ENCODE data around the gene FBXO31.

GRCh38 chr16:87410968-87411367 is 27.4 kb upstream of the FBXO31 start:
- no peak for TF ChIP-seq EZH2 (IDR thresholded peaks at IDR 0.05; ENCODE audit: insufficient read depth, poor library complexity, severe bottlenecking)
- no peak for TF ChIP-seq EZH2phosphoT487 (IDR thresholded peaks at IDR 0.05; ENCODE audit: insufficient read depth, low read depth)
